Omental fat pad (tissue), 4 donors: ENCODE results near the gene GRID1. TPM values are rescaled to one million over a fixed set of nuclear protein-coding genes. Genes with fewer than 3 reads are reported as not detected.

Experiments used
- ATAC-seq: fragments of 150-250 bp; one replicate; pipeline ENCODE4 v1.9.1; 2016; ENCODE audit warnings: mild to moderate bottlenecking, moderate library complexity; ENCODE audit not compliant: low FRiP score
- DNase-seq: peaks from one replicate; pipeline ENCODE4 v3.0.0-alpha.2; 2019; ENCODE audit warnings: low spot score
- total RNA-seq, 4 donors: library from RNA; depleted of rRNA; stranded (reverse); fragments of >200 nt; gene quantifications; one replicate each; pipeline ENCODE4 v1.1.0, GENCODE V29; 2016
- TF ChIP-seq, protein P1 (sequence below), 3 donors: fragments of 450-650 bp; IDR thresholded peaks; one replicate each; pipeline ENCODE4 v1.5.1; 2016 to 2017; ENCODE audit warnings: antibody characterized with exemption in 3 of 3, mild to moderate bottlenecking in 3 of 3, moderate library complexity in 2 of 3

GRID1 gene
- total RNA-seq, 4 donors from 2014 or later: 1.5 to 3.5 (median 2.4) TPM

DNA sequence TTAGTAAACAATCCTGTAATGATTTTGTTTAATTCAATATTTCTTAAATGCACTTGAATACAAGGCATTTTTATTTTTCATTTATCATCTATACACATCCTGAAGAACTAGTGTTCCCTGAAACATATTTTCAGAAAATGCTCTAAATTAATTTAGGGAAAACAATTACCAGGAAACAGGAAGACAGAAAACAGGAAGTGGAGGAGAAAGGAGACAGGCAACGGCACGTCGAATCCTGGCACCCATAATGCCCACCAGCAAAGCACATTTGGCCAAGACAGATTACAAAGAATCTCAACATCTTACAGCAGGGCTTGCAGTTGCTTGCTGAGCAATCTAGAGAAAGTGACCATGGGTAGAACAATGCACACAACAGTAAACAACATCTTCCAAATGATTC, 571.1 kb downstream of the GRID1 start:
- DNase-seq (no peak), ATAC-seq (no peak)
- TF ChIP-seq, protein P1, sequence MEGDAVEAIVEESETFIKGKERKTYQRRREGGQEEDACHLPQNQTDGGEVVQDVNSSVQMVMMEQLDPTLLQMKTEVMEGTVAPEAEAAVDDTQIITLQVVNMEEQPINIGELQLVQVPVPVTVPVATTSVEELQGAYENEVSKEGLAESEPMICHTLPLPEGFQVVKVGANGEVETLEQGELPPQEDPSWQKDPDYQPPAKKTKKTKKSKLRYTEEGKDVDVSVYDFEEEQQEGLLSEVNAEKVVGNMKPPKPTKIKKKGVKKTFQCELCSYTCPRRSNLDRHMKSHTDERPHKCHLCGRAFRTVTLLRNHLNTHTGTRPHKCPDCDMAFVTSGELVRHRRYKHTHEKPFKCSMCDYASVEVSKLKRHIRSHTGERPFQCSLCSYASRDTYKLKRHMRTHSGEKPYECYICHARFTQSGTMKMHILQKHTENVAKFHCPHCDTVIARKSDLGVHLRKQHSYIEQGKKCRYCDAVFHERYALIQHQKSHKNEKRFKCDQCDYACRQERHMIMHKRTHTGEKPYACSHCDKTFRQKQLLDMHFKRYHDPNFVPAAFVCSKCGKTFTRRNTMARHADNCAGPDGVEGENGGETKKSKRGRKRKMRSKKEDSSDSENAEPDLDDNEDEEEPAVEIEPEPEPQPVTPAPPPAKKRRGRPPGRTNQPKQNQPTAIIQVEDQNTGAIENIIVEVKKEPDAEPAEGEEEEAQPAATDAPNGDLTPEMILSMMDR (IDR thresholded peaks at IDR 0.05): no peak

- no peak for ATAC-seq
- TF ChIP-seq, protein P1 (IDR thresholded peaks at IDR 0.05): no peak
These were observed 572.0 kb downstream of the GRID1 start for GRCh38 chr10:85794553-85794952.

GRCh38 chr10:85792533-85792858, 574.1 kb downstream of the GRID1 start:
- ATAC-seq (no peak), DNase-seq (no peak)
- TF ChIP-seq, protein P1 (IDR thresholded peaks at IDR 0.05): no peak

More at GRCh38 chr10:85794553-85794952, 572.0 kb downstream of the GRID1 start:
- DNase-seq: no peak

- TF ChIP-seq, protein P1 (IDR thresholded peaks at IDR 0.05): no peak
- DNase-seq: no peak
- ATAC-seq: peak; percentile 19
These were observed 574.6 kb downstream of the GRID1 start for GRCh38 chr10:85791818-85792532.

DNA sequence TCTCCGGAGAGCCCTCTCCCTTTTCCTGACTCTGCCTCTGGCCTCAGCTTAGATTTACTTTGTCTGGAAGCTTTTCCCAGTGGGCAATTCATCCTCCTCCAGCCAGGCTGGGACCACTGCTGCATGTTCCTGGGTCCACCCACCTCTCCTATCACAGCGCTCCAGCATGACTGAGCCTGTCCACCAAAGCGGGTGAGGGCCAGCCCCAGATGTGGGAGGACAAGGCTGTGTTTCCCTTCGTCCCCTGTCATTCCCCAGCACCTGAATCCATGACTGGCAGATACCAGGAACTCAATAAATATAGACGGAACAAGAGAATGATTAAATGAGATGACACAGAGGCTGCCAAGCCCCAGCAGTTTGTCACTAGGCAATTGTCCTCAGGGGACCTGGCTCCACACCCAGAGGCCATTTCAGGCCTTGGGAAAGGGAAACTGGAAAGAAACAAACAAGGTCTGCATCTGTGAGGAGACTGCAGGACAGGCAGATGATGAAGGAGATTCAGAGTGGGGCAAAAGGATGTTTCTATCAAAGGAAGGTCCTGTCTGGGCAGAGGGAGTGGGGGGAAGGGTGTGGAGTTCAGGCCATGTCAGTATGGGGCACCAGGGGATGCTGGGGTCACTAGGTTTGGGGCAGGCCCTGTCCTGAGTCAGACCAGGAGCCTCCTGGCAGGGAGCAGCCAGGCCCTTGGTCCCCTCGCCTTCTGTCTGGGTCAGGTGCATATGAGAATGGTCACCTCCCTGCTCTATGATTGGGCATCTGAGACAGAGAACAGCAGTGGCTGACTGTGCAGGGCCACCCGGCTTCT, 576.4 kb downstream of the GRID1 start:
- ATAC-seq (no peak), DNase-seq (no peak)
- TF ChIP-seq, protein P1 (IDR thresholded peaks at IDR 0.05): no peak

DNA sequence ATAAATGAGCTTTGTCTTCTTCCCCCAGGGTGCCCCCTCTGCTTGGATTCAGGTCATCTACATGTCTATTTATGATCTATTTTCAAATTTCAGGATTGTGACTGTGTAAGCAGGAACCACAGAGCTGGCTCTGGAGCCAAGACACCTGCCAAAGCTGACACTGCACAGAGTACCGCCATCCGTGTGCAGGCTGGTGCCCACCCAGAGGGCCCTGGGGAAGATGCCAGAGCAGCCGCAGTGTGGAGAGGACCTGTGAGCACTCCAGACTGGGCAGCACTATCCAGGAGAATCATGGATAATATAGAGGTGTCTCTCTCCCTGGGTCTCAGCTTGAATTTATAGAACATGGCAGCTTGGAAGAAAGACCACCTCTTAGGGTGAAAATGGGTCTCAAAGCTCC, 577.5 kb downstream of the GRID1 start:
- TF ChIP-seq, protein P1 (IDR thresholded peaks at IDR 0.05): no peak
- ATAC-seq (no peak), DNase-seq (no peak)
